ENCODE data around the gene SRGAP1.

SRGAP1 gene

GRCh38 chr12:64001439-64001838 lies 156.9 kb downstream of the SRGAP1 start:
- Mint-ChIP-seq H3K4me3 (no peak overlapping the region), H3K4me1 (peaks cover 12% of the 10 kb centered on the region), H3K36me3 (ENCODE audit: low read depth) (peaks cover 62% of the 10 kb centered on the region), H3K27ac (no peak overlapping the region), H3K27me3 (ENCODE audit: low read depth) (no peaks in the 10 kb centered on the region), H3K9me3 (peaks cover 8% of the 10 kb centered on the region)
- TF ChIP-seq CTCF (IDR thresholded peaks at IDR 0.05; ENCODE audit: unreplicated experiment in 3 of 3), result no peak

- Mint-ChIP-seq H3K9me3 (peaks cover 12% of the 10 kb centered on the region), H3K4me3 (no peak overlapping the region), H3K4me1 (peaks cover 20% of the 10 kb centered on the region), H3K36me3 (ENCODE audit: low read depth) (peaks cover 59% of the 10 kb centered on the region), H3K27me3 (ENCODE audit: low read depth) (no peaks in the 10 kb centered on the region), H3K27ac (no peak overlapping the region)
- TF ChIP-seq CTCF (IDR thresholded peaks at IDR 0.05; ENCODE audit: unreplicated experiment in 3 of 3), result no peak
Measured at GRCh38 chr12:64004641-64005040, 160.1 kb downstream of the SRGAP1 start.

- peaks cover 20% of the 10 kb centered on the region for H3K4me1 Mint-ChIP-seq
- no peaks in the 10 kb centered on the region for H3K27me3 Mint-ChIP-seq (ENCODE audit: low read depth)
- H3K27ac Mint-ChIP-seq, result peak overlapping the region; percentile 12 to 79 (median 63)
- peak overlapping the region in 1 of 3 experiments; percentile 0 for H3K4me3 Mint-ChIP-seq
- H3K36me3 Mint-ChIP-seq (ENCODE audit: low read depth), result peaks cover 46% of the 10 kb centered on the region
- TF ChIP-seq CTCF (IDR thresholded peaks at IDR 0.05; ENCODE audit: unreplicated experiment in 3 of 3), result no peak
- H3K9me3 Mint-ChIP-seq, result peaks cover 12% of the 10 kb centered on the region
Measured at GRCh38 chr12:64006211-64006825, 161.8 kb downstream of the SRGAP1 start.

DNA sequence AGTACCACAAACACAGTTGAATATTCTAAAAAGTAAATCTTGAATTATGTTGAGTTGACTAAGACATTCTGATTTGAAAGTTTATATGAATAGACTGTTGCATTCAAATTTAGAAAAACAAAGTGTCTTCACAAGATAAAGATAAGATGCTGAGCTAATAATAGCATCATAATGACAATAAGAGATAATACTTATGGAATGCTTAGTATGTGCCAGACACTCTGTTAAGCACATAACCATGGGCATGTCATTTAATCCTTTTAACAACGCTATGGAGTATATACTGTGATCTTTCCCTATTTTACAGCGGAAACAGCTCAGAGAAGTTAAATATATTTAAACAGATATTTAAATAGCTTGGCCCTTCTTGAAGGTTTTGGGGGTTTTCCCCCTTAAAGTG lies 163.4 kb downstream of the SRGAP1 start:
- Mint-ChIP-seq H3K4me1 (peaks cover 20% of the 10 kb centered on the region), H3K27me3 (ENCODE audit: low read depth) (no peaks in the 10 kb centered on the region), H3K9me3 (peaks cover 10% of the 10 kb centered on the region), H3K4me3 (no peak overlapping the region), H3K27ac (no peak overlapping the region), H3K36me3 (ENCODE audit: low read depth) (peaks cover 31% of the 10 kb centered on the region)
- no peak for TF ChIP-seq CTCF (IDR thresholded peaks at IDR 0.05; ENCODE audit: unreplicated experiment in 3 of 3)

GRCh38 chr12:64008596-64008995 lies 164.1 kb downstream of the SRGAP1 start:
- Mint-ChIP-seq H3K4me3 (no peak overlapping the region), H3K36me3 (ENCODE audit: low read depth) (peaks cover 25% of the 10 kb centered on the region), H3K4me1 (peaks cover 23% of the 10 kb centered on the region), H3K27me3 (ENCODE audit: low read depth) (no peaks in the 10 kb centered on the region), H3K9me3 (peaks cover 10% of the 10 kb centered on the region), H3K27ac (peak overlapping the region; percentile 15 to 50 (median 45))
- TF ChIP-seq CTCF (IDR thresholded peaks at IDR 0.05; ENCODE audit: unreplicated experiment in 3 of 3), result no peak

All from nephron (organoid).